IMR-90 (cell line): ENCODE measurements around the gene FBXO9. TPM values are rescaled to one million over a fixed set of nuclear protein-coding genes. Genes with fewer than 3 reads are reported as not detected.

Source experiments
- ATAC-seq: fragments of 200-7000 bp; cut with Tn5 transposase; 2 replicates; pipeline ENCODE4 v1.9.1; 2020; ENCODE audit warnings: low read depth, mild to moderate bottlenecking, moderate library complexity
- BruUV-seq: library from RNA; stranded (reverse); fragments of 400-500 nt; replicated peaks from 2 replicates; lab custom pipeline; 2021; lab: Mats Ljungman, UMichigan
- CTCF ChIA-PET: fragments of 300-600 bp; formaldehyde crosslinking; extraction: SDS; loops from one replicate; lab custom pipeline; 2021; ENCODE audit warnings: antibody characterized with exemption; lab: Yijun Ruan, JAX
- POLR2A ChIA-PET: fragments of 300-600 bp; sonication (Branson Sonifier 250); formaldehyde crosslinking; loops from one replicate; lab custom pipeline; 2022; ENCODE audit warnings: antibody characterized with exemption; ENCODE audit not compliant: unreplicated experiment; lab: Charles Lee
- DNase-seq: peaks from one replicate; pipeline ENCODE4 v3.0.0; 2013
- H2AFZ ChIP-seq: replicated peaks from 2 replicates; pipeline ENCODE3; 2013; ENCODE audit warnings: low read length, mild to moderate bottlenecking; ENCODE audit not compliant: poor library complexity
- H2AK5ac ChIP-seq: 2 replicates; pipeline ENCODE4 v1.6.1; 2013; ENCODE audit warnings: low read depth, low read length, inconsistent platforms
- H2AK9ac ChIP-seq: replicated peaks from 2 replicates; pipeline ENCODE3; 2013; ENCODE audit warnings: mild to moderate bottlenecking, low read depth, low read length, moderate library complexity; ENCODE audit not compliant: poor library complexity
- H2BK120ac ChIP-seq: 2 replicates; pipeline ENCODE4 v1.6.1; 2013; ENCODE audit warnings: low read depth, low read length, inconsistent platforms
- H2BK15ac ChIP-seq: 3 replicates; pipeline ENCODE4 v1.6.1; 2013; ENCODE audit warnings: low read depth, low read length, inconsistent platforms
- H2BK20ac ChIP-seq: 2 replicates; pipeline ENCODE4 v1.6.1; 2013; ENCODE audit warnings: low read depth, mild to moderate bottlenecking, inconsistent platforms, low read length, moderate library complexity
- H2BK5ac ChIP-seq: 2 replicates; pipeline ENCODE4 v1.6.1; 2013; ENCODE audit warnings: mild to moderate bottlenecking, low read depth, low read length, inconsistent platforms; ENCODE audit not compliant: poor library complexity, severe bottlenecking
- H3K14ac ChIP-seq: replicated peaks from 2 replicates; pipeline ENCODE4 v1.6.1; 2013; ENCODE audit warnings: low read depth, low read length, inconsistent platforms
- H3K18ac ChIP-seq: 2 replicates; pipeline ENCODE4 v1.6.1; 2013; ENCODE audit warnings: low read depth, low read length, control low read depth
- H3K23ac ChIP-seq: 2 replicates; pipeline ENCODE4 v1.6.1; 2013; ENCODE audit warnings: low read depth, low read length, inconsistent platforms
- H3K27ac ChIP-seq: 2 replicates; pipeline ENCODE4 v1.5.1; 2013; ENCODE audit warnings: mild to moderate bottlenecking, control low read depth, low read length; ENCODE audit not compliant: insufficient read depth
- H3K27me3 ChIP-seq: 2 replicates; pipeline ENCODE4 v1.6.1; 2013; ENCODE audit warnings: low read length; ENCODE audit not compliant: control insufficient read depth, insufficient read depth
- H3K36me3 ChIP-seq: 2 replicates; pipeline ENCODE4 v1.6.1; 2013; ENCODE audit warnings: low read length, mixed read lengths; ENCODE audit not compliant: control insufficient read depth, insufficient read depth
- H3K4ac ChIP-seq: 2 replicates; pipeline ENCODE4 v1.6.1; 2013; ENCODE audit warnings: low read depth, low read length, inconsistent platforms
- H3K4me1 ChIP-seq: 2 replicates; pipeline ENCODE4 v1.6.1; 2013; ENCODE audit warnings: low read length, mixed read lengths; ENCODE audit not compliant: control insufficient read depth, insufficient read depth
- H3K4me2 ChIP-seq: 2 replicates; pipeline ENCODE4 v1.6.1; 2013; ENCODE audit warnings: low read depth, mild to moderate bottlenecking, control low read depth, low read length, moderate library complexity
- H3K4me3 ChIP-seq: 2 replicates; pipeline ENCODE4 v1.5.1; 2013; ENCODE audit warnings: low read depth, mild to moderate bottlenecking, control low read depth, low read length, moderate library complexity; ENCODE audit not compliant: insufficient read depth
- H3K56ac ChIP-seq: 2 replicates; pipeline ENCODE4 v1.6.1; 2013; ENCODE audit warnings: low read length, inconsistent platforms; ENCODE audit not compliant: insufficient read depth; ENCODE audit errors: extremely low read depth
- H3K79me1 ChIP-seq, 2 experiments: 2 replicates each; pipeline ENCODE4 v1.6.1; 2013; ENCODE audit warnings: low read length in 2 of 2, inconsistent platforms in 1 of 2, low read depth in 1 of 2
- H3K9ac ChIP-seq: 2 replicates; pipeline ENCODE4 v1.6.1; 2013; ENCODE audit warnings: low read depth, low read length, control low read depth
- H3K9me1 ChIP-seq: 2 replicates; pipeline ENCODE4 v1.6.1; 2013; ENCODE audit warnings: low read length, inconsistent platforms; ENCODE audit not compliant: insufficient read depth
- H3K9me3 ChIP-seq: 2 replicates; pipeline ENCODE4 v1.6.1; 2013; ENCODE audit warnings: low read length; ENCODE audit not compliant: control insufficient read depth, insufficient read depth
- H4K20me1 ChIP-seq: 2 replicates; pipeline ENCODE4 v1.6.1; 2013; ENCODE audit warnings: low read length, inconsistent platforms; ENCODE audit not compliant: insufficient read depth
- H4K5ac ChIP-seq: 2 replicates; pipeline ENCODE4 v1.6.1; 2013; ENCODE audit warnings: mild to moderate bottlenecking, low read depth, low read length, control low read depth
- H4K8ac ChIP-seq, 2 experiments: 2 replicates each; pipeline ENCODE4 v1.6.1; 2013; ENCODE audit warnings: low read depth in 2 of 2, low read length in 2 of 2, control low read depth in 1 of 2, inconsistent platforms in 1 of 2
- H4K91ac ChIP-seq: 2 replicates; pipeline ENCODE4 v1.6.1; 2013; ENCODE audit warnings: low read depth, low read length, inconsistent platforms; ENCODE audit not compliant: insufficient read depth
- CHD1 ChIP-seq: IDR thresholded peaks from 2 replicates; pipeline ENCODE4 v1.6.1; 2012; ENCODE audit warnings: low read depth, low read length, improper control_type of control experiment
- FOS ChIP-seq: fragments of 150-350 bp; IDR thresholded peaks from 2 replicates; pipeline ENCODE4 v1.6.1; 2016; ENCODE audit warnings: low read depth, low read length
- MXI1 ChIP-seq: IDR thresholded peaks from 2 replicates; pipeline ENCODE4 v1.6.1; 2012; ENCODE audit warnings: low read depth, mild to moderate bottlenecking, low read length, moderate library complexity, borderline replicate concordance
- POLR2A ChIP-seq: IDR thresholded peaks from 2 replicates; pipeline ENCODE4 v1.6.1; 2012; ENCODE audit warnings: mild to moderate bottlenecking, low read depth, low read length
- RAD21 ChIP-seq: IDR thresholded peaks from 2 replicates; pipeline ENCODE4 v1.6.1; 2012; ENCODE audit warnings: low read length, improper control_type of control experiment
- RCOR1 ChIP-seq: IDR thresholded peaks from 2 replicates; pipeline ENCODE4 v1.6.1; 2012; ENCODE audit warnings: mild to moderate bottlenecking, low read length, improper control_type of control experiment; ENCODE audit not compliant: insufficient replicate concordance
- RFX5 ChIP-seq: IDR thresholded peaks from 2 replicates; pipeline ENCODE4 v1.8.0; 2012; ENCODE audit warnings: low read depth, mild to moderate bottlenecking, low read length, moderate library complexity
- SMC3 ChIP-seq: fragments of 150-350 bp; IDR thresholded peaks from 2 replicates; pipeline ENCODE4 v1.6.1; 2016; ENCODE audit warnings: low read depth, mild to moderate bottlenecking, antibody characterized with exemption, low read length, moderate library complexity
- WGBS, 2 experiments: methylation state at CpG; one replicate each; pipeline versions ENCODE4 v1.1.5 to v1.1.7; 2013; ENCODE audit warnings: missing lambda C conversion rate in 2 of 2; ENCODE audit not compliant: insufficient read length in 1 of 2; ENCODE audit errors: extremely low coverage in 2 of 2; 5-methylcytosine and 5-hydroxymethylcytosine counted together
- dilution Hi-C: fragments of 300-500 bp; cut with HindIII; formaldehyde crosslinking; loops from one replicate; pipeline ENCODE4 v1.14.3; 2018; ENCODE audit warnings: low sequenced_read_pairs; ENCODE audit not compliant: unreplicated experiment
- in situ Hi-C: fragments of 300-500 bp; cut with MboI; formaldehyde crosslinking; loops from 3 replicates; pipeline ENCODE4 v1.14.3; 2019; ENCODE audit warnings: low sequenced_read_pairs, inconsistent platforms, mixed read lengths
- intact Hi-C: fragments of 100-400 bp; cut with micrococcal nuclease; formaldehyde crosslinking; loops from 2 replicates; pipeline ENCODE4 v1.10.0; 2022
- polyA plus RNA-seq, 3 experiments: library from polyadenylated mRNA; depleted of rRNA; stranded (reverse); fragments of >200 nt; gene quantifications; 2 replicates each; pipeline ENCODE4 v1.2.3, GENCODE V29; 2012; ENCODE audit warnings: low replicate concordance in 1 of 3
- total RNA-seq: library from RNA; depleted of rRNA; stranded (reverse); fragments of >200 nt; gene quantifications from 2 replicates; pipeline ENCODE4 v1.2.3, GENCODE V29; 2012
- TF ChIP-seq, protein P1 (sequence below): conservative IDR thresholded peaks from 2 replicates; pipeline ENCODE4 v1.5.1; 2012; ENCODE audit warnings: mild to moderate bottlenecking, low read depth, low read length, improper control_type of control experiment
- TF ChIP-seq, protein P2 (sequence below): fragments of 150-350 bp; IDR thresholded peaks from 2 replicates; pipeline ENCODE4 v1.6.1; 2017; ENCODE audit warnings: mild to moderate bottlenecking, antibody characterized with exemption, low read length, low read depth

FBXO9 gene
- total and polyA plus RNA-seq, 2 of the 4 experiments (the other 2 are of a cell fraction) = 49.6 to 65.9 TPM

DNA sequence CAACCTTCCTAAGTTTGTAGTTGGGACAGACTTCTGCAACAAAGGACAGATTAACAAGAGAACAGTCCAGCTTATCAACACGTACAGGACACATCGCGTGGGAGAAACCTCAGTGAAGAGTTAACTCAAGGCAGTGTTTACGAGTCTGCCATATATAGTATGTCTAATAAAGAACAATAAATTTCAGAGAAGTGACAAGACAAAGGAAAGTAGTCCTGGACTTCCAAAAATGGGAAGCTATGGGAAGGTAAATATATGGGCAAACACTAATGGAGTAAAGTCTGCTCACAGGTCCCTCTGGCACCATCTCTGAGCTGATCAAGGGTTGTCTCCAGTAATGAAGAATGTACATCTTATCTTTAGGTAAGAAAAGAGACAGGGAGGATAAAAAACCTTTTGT, 48.5 kb downstream of the FBXO9 start:
- POLR2A ChIA-PET = no interaction called here

More for the DNA sequence above, 48.5 kb downstream of the FBXO9 start:
- intact Hi-C loops (no loop called here), dilution Hi-C loops (no loop called here), in situ Hi-C loops (no loop called here)
- no peak overlapping the region for H2BK20ac ChIP-seq
- no peak overlapping the region for H3K27ac ChIP-seq
- no peak overlapping the region for H4K5ac ChIP-seq
- H3K14ac ChIP-seq = no peak overlapping the region
- no peaks in the 10 kb centered on the region for H3K79me1 ChIP-seq
- no peak overlapping the region for H2AK9ac ChIP-seq
- H3K4me3 ChIP-seq = no peak overlapping the region
- no peaks in the 10 kb centered on the region for H3K4me1 ChIP-seq
- H3K9ac ChIP-seq = no peak overlapping the region
- no peak overlapping the region for H3K23ac ChIP-seq
- H3K36me3 ChIP-seq = no peaks in the 10 kb centered on the region
- no peak overlapping the region for H4K8ac ChIP-seq
- no peak overlapping the region for H2BK120ac ChIP-seq
- WGBS, 2 experiments = no CpG with 5 or more reads among the region's 4 CpGs
- H3K9me1 ChIP-seq = no peaks in the 10 kb centered on the region; the same call in 1 of the 2 replicates
- H2AK5ac ChIP-seq = no peak overlapping the region
- H2BK15ac ChIP-seq = no peak overlapping the region
- H3K4me2 ChIP-seq = no peak overlapping the region
- no peak overlapping the region for H2BK5ac ChIP-seq
- no peak overlapping the region for H4K91ac ChIP-seq
- H2AFZ ChIP-seq = no peak overlapping the region
- TF ChIP-seq, protein P1, sequence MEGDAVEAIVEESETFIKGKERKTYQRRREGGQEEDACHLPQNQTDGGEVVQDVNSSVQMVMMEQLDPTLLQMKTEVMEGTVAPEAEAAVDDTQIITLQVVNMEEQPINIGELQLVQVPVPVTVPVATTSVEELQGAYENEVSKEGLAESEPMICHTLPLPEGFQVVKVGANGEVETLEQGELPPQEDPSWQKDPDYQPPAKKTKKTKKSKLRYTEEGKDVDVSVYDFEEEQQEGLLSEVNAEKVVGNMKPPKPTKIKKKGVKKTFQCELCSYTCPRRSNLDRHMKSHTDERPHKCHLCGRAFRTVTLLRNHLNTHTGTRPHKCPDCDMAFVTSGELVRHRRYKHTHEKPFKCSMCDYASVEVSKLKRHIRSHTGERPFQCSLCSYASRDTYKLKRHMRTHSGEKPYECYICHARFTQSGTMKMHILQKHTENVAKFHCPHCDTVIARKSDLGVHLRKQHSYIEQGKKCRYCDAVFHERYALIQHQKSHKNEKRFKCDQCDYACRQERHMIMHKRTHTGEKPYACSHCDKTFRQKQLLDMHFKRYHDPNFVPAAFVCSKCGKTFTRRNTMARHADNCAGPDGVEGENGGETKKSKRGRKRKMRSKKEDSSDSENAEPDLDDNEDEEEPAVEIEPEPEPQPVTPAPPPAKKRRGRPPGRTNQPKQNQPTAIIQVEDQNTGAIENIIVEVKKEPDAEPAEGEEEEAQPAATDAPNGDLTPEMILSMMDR = no peak
- TF ChIP-seq SMC3 = no peak
- TF ChIP-seq RAD21 = no peak
- no peak for TF ChIP-seq RFX5
- no peak for TF ChIP-seq FOS
- TF ChIP-seq CHD1 = no peak
- no peak for TF ChIP-seq MXI1
- TF ChIP-seq POLR2A = no peak
- TF ChIP-seq, protein P2, sequence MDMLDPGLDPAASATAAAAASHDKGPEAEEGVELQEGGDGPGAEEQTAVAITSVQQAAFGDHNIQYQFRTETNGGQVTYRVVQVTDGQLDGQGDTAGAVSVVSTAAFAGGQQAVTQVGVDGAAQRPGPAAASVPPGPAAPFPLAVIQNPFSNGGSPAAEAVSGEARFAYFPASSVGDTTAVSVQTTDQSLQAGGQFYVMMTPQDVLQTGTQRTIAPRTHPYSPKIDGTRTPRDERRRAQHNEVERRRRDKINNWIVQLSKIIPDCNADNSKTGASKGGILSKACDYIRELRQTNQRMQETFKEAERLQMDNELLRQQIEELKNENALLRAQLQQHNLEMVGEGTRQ = no peak
- TF ChIP-seq RCOR1 = no peak
- no TSS peak for BruUV-seq
- peaks cover 3% of the 10 kb centered on the region; the same call in 1 of the 2 replicates for H3K9me3 ChIP-seq
- CTCF ChIA-PET = no interaction called here
- no peak overlapping the region for H3K56ac ChIP-seq
- no peak overlapping the region for H3K18ac ChIP-seq
- no peak for DNase-seq
- no peak overlapping the region for H3K4ac ChIP-seq
- H4K20me1 ChIP-seq = no peaks in the 10 kb centered on the region
- peaks cover 23% of the 10 kb centered on the region for H3K27me3 ChIP-seq
- no peak for ATAC-seq
